22Rv1 (cell line): ENCODE measurements around the gene CDH3.

ENCODE experiments used
- H3K27ac ChIP-seq: fragments of 450-650 bp; 2 replicates; pipeline ENCODE4 v1.5.1; 2017
- CTCF ChIP-seq: fragments of 450-650 bp; IDR thresholded peaks from 2 replicates; pipeline ENCODE4 v1.5.1; 2017; ENCODE audit warnings: mild to moderate bottlenecking
- ZFX ChIP-seq: fragments of 450-650 bp; IDR thresholded peaks from 2 replicates; pipeline ENCODE4 v1.6.1; 2017; ENCODE audit warnings: antibody characterized with exemption, borderline replicate concordance

Gene CDH3

GRCh38 chr16:68642047-68642435 lies 3.1 kb upstream of the CDH3 start:
- TF ChIP-seq CTCF, result no peak
- no peak for TF ChIP-seq ZFX
- H3K27ac ChIP-seq, result no peak overlapping the region

GRCh38 chr16:68642436-68643101 lies 2.5 kb upstream of the CDH3 start:
- TF ChIP-seq CTCF, result no peak
- TF ChIP-seq ZFX, result no peak
- no peak overlapping the region for H3K27ac ChIP-seq

- no peak for TF ChIP-seq ZFX
- no peak for TF ChIP-seq CTCF
- no peak overlapping the region for H3K27ac ChIP-seq
Observed at GRCh38 chr16:68643227-68643626, 1.9 kb upstream of the CDH3 start.

- TF ChIP-seq ZFX (no peak), CTCF (no peak)
- H3K27ac ChIP-seq, result no peak overlapping the region
Observed at GRCh38 chr16:68643847-68644246, 1.3 kb upstream of the CDH3 start.

- peak overlapping the region; percentile 71 for H3K27ac ChIP-seq
Observed at GRCh38 chr16:68644296-68644695, 814 bp upstream of the CDH3 start.

GRCh38 chr16:68645494-68646388 lies 631 bp downstream of the CDH3 start:
- H3K27ac ChIP-seq, result peak overlapping the region; percentile 71
- no peak for TF ChIP-seq ZFX
- no peak for TF ChIP-seq CTCF

More at GRCh38 chr16:68644296-68644695, 814 bp upstream of the CDH3 start:
- no peak for TF ChIP-seq ZFX

GRCh38 chr16:68646953-68647659 lies 2.0 kb downstream of the CDH3 start:
- H3K27ac ChIP-seq, result no peak overlapping the region
- TF ChIP-seq ZFX, result no peak
- no peak for TF ChIP-seq CTCF
